ENCODE results near the gene SLITRK1.

The SLITRK1 gene

GRCh38 chr13:83881917-83882605, at the start of gene SLITRK1:
Gene SLITRK1 (minus strand): TSS chr13:83882474. CDS start chr13:83881507, 967 bp downstream.
- DNase-seq, result peak; percentile 61

GRCh38 chr13:83929157-83929556, 46.9 kb upstream of the SLITRK1 start:
- DNase-seq, result no peak

GRCh38 chr13:83919775-83920174, 37.5 kb upstream of the SLITRK1 start:
- no peak for DNase-seq

- DNase-seq, result no peak
Measured at GRCh38 chr13:83914368-83914767, 32.1 kb upstream of the SLITRK1 start.

GRCh38 chr13:83907196-83907989, 25.1 kb upstream of the SLITRK1 start:
- DNase-seq, result no peak

- no peak for DNase-seq
Measured at GRCh38 chr13:83906240-83906820, 24.1 kb upstream of the SLITRK1 start.

- DNase-seq, result no peak
Measured at GRCh38 chr13:83905641-83906040, 23.4 kb upstream of the SLITRK1 start.

- DNase-seq, result peak; percentile 89
Measured at GRCh38 chr13:83895994-83896580, 13.8 kb upstream of the SLITRK1 start.

GRCh38 chr13:83890358-83890757, 8.1 kb upstream of the SLITRK1 start:
- DNase-seq, result no peak

- peak; percentile 71 for DNase-seq
Measured at GRCh38 chr13:83884141-83884540, 1.9 kb upstream of the SLITRK1 start.

GRCh38 chr13:83883061-83883523, 818 bp upstream of the SLITRK1 start:
- DNase-seq, result peak; percentile 11

- no peak for DNase-seq
Measured at GRCh38 chr13:83882606-83882959, 309 bp upstream of the SLITRK1 start.

GRCh38 chr13:83881140-83881684, 1.1 kb downstream of the SLITRK1 start:
- DNase-seq, result no peak

GRCh38 chr13:83880275-83881139, 1.8 kb downstream of the SLITRK1 start:
- DNase-seq, result no peak

- no peak for DNase-seq
Measured at GRCh38 chr13:83879431-83880171, 2.7 kb downstream of the SLITRK1 start.

- DNase-seq, result no peak
Measured at GRCh38 chr13:83878691-83879430, 3.4 kb downstream of the SLITRK1 start.

GRCh38 chr13:83877651-83878355, 4.5 kb downstream of the SLITRK1 start:
- DNase-seq, result no peak

GRCh38 chr13:83876546-83876945, 5.7 kb downstream of the SLITRK1 start:
- no peak for DNase-seq

- DNase-seq, result no peak
Measured at GRCh38 chr13:83867708-83868107, 14.6 kb downstream of the SLITRK1 start.

Measured in HCEC 1CT (cell line).